Adrenal gland (tissue), 5 donors: ENCODE data around the gene CFAP65.

Experiments used
- POLR2A ChIP-seq, 2 donors: fragments of 450-650 bp; IDR thresholded peaks; one replicate each; pipeline ENCODE4 v1.6.1; 2017; ENCODE audit warnings: antibody characterized with exemption in 2 of 2, mild to moderate bottlenecking in 2 of 2, moderate library complexity in 1 of 2
- TF ChIP-seq, protein P1 (sequence below), 6 experiments: fragments of 450-650 bp in 4 of 6; fragments of 200-600 bp in 2 of 6; sonication (generic) in 1 of 6; IDR thresholded peaks; 1 replicate in 5 of 6; 2 replicates in 1 of 6; pipeline versions ENCODE4 v1.5.1 to v1.8.0; 2016 to 2021; ENCODE audit warnings: antibody characterized with exemption in 6 of 6, mild to moderate bottlenecking in 2 of 6, moderate library complexity in 1 of 6
- donor health status: DM: no; HTN: no; CAD: no.

DNA sequence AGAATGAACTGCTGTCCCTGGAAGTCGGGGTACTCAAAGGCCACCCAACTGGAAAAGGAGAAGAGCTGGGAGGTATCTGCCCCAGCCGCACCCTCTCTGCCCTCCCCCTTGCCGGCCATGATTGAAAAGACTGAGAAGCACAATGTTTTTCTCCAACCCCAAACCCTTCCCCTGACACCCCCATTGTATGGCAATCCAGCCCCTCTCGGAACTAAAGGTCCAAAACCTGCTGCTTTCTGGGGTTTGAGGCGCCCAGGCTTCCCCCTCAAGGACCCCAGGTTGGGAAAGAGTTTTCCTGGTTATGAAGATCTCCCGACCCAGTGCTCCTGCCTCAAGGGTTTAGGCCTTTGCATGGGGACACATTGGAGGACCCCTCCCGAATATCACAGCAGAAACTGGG lies 49.1 kb downstream of the CFAP65 start:
- TF ChIP-seq POLR2A (IDR thresholded peaks at IDR 0.05) = no peak
- TF ChIP-seq, protein P1, sequence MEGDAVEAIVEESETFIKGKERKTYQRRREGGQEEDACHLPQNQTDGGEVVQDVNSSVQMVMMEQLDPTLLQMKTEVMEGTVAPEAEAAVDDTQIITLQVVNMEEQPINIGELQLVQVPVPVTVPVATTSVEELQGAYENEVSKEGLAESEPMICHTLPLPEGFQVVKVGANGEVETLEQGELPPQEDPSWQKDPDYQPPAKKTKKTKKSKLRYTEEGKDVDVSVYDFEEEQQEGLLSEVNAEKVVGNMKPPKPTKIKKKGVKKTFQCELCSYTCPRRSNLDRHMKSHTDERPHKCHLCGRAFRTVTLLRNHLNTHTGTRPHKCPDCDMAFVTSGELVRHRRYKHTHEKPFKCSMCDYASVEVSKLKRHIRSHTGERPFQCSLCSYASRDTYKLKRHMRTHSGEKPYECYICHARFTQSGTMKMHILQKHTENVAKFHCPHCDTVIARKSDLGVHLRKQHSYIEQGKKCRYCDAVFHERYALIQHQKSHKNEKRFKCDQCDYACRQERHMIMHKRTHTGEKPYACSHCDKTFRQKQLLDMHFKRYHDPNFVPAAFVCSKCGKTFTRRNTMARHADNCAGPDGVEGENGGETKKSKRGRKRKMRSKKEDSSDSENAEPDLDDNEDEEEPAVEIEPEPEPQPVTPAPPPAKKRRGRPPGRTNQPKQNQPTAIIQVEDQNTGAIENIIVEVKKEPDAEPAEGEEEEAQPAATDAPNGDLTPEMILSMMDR (IDR thresholded peaks at IDR 0.05) = no peak
